SHP77 treated with DMSO at 0.1 percent for 48 hours (cell line): Measurements from ENCODE around the gene PWP2.
"Not testable (repeated sequence)": the region's sequence is repeated elsewhere in the genome, so short reads cannot be mapped to it uniquely, and the experiment has no call there.

Experiments
- DNase-seq: peaks from one replicate; lab custom pipeline; 2025; lab: John Stamatoyannopoulos, UW

Gene PWP2

DNA sequence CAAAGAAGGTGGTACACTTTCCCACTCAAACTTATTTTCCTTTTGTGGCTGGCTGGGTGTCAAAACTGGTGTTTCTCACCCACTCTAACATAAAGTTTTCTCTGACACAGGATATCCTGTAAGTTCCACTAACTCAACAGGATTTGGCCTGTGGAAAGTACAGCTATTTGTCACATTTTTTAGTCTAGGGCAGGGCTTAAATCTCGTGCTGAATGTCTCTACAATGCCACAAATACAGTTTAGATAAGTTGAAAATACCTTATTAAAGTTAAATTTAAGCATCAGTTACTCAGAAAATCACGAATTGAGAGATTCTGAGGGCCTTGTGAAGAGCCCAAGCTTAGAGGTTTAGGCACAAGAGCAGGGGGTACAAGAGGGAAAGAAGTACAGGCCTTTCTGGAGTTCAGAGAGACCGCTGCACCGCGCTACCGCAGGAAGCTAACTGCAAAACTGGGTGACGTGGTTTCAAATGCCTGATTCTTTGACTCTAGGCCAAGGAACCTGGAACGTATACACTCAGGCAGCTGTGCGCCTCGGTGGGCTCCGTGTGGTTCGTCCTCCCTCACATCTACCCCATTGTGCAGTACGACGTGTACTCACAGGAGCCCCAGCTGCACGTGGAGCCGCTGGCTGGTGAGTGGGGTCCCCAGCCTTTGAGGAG is 23.4 kb upstream of the PWP2 start:
- no peak for DNase-seq

DNA sequence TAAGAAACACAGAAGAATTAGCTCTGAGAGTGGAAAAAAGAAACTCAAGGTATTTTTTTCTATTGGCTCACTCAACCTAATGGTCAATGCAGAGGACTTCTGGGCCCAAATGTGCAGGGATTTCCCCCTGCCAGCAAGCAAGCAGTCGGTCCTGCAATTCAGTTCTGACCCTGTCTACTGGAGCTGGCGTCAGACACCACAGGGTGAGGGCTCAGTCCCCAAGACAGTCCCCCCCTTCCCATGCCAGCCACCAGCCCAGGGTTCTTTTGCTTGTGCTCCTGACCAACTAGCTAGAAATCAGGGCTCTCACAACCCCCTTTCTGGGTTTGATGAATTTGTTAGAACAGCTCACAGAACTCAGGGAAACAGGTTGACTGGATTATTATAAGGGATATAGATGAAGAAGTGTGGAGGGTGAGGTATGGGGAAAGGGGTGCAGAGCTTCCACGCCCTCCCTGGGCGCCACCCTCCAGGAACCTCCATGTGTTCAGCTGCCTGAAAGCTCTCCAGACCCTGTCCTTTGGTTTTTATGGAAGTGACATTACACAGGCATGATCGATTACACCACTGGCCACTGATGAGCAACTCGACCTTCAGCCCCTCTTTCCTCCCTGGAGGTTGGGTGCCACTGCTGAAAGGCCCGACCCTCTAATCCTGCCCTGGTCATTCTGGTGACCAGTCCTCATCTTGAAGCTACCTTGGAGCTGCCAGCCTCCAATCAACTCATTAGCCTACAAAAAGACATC is 22.5 kb upstream of the PWP2 start:
- no peak for DNase-seq

GRCh38 chr21:44085491-44086321 is 21.5 kb upstream of the PWP2 start:
- no peak for DNase-seq

- DNase-seq, result no peak
These were observed 20.4 kb upstream of the PWP2 start for GRCh38 chr21:44086636-44087425.

GRCh38 chr21:44087426-44088400 is 19.5 kb upstream of the PWP2 start:
- no peak for DNase-seq

GRCh38 chr21:44088401-44088780 is 18.8 kb upstream of the PWP2 start:
- no peak for DNase-seq

GRCh38 chr21:44089001-44089911 is 17.9 kb upstream of the PWP2 start:
- no peak for DNase-seq

DNA sequence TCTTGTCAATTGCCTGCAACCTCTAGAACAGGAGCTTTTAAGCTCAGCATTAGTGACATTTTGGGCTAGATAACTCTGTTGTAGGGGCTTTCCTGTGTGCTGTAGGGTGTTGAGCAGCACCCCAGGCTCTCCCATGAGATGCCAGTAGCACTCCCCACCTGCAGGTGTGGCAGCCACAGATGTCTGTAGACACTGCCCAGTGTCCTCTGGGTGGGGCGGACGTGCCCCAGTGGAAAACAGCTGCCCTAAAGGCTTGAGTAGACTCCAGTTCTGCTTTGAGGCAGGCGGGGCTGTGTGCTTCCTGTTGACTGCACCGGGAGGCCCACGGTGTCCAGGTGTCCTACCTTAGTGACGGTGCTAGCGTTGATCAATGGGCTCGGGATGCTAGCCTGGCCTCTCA is 16.9 kb upstream of the PWP2 start:
- DNase-seq, result no peak

DNA sequence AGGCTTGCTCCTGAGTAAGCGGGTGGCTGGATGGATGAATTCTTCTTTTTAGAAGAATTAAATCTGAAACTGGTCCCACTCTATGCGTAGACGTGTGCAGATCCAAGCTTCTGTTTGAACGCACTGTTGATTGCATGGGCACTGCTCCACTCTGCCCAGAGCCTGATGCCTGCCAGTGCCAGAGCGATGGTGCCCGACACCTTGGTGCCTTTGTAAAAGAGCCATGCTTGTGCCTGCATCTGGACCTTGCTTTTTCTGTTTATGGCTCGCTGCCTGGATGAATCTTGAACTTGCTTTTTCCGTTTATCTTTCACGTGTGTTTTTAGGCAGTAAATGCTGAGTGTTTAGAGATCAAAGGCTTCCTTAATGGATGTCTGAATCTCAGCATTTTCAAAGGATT is 15.0 kb upstream of the PWP2 start:
- no peak for DNase-seq

DNA sequence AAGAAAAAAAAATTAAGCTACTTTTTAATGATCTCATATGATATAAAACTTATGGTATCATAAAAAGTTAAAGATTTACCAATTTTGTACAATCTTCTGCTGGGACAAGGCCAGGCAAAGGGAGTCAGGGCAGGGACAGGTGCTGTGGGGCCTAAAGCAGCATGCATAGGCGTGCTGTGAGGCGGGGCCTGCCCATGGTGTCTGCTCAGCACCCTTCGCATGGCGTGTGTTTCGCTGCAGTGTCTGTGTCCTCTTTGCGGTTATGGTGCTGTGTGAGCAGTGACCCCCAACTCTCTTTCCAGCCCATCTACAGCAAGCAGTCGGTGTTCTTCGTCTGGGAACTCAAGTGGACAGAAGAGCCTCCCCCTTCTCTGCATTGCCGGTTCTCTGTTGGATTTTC is 13.4 kb upstream of the PWP2 start:
- DNase-seq, result no peak

- DNase-seq, result no peak
These were observed 12.4 kb upstream of the PWP2 start for GRCh38 chr21:44094832-44095231.

DNA sequence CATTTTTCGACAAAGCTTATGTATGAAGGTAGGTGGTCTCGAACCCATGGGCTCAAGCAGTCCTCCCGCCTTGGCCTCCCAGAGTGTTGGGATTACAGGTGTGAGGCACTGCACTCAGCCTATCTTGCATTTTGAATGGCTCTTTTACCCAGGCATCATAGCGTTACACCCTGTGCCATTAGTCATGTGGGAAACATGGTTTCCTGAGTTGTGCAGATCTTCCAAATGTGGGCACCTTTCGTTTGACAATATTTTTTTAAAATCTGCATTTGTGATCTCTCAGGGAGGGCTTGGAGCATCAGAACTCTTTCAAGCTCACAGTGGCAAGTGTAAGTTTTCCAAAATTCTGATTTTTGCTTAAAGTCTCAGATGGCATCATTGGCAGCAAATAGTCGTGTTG is 8.7 kb upstream of the PWP2 start:
- not testable (repeated sequence) for DNase-seq

- not testable (repeated sequence) for DNase-seq
These were observed 8.2 kb upstream of the PWP2 start for GRCh38 chr21:44098964-44099363.

DNA sequence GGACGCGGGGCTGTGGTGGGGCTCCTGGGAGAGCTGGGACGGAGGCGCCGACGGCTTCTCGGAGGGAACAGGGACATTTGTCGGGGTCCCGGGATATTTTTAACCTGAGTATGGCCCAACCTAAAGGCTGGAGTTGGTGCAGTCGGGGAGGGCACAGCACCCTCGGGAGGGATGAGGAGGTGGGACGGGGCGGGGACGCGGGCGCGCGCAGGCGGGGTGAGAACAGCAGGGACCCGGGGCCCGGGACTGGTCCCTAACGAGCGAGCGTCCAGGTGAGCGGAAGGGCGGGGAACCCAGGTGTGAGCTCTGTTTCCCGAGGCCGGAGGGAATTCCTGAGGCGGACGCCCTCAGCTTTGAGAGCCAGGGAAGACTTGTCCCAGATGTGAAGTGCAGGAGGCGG is 390 bp downstream of the PWP2 start:
- not testable (repeated sequence) for DNase-seq

- DNase-seq, result not testable (repeated sequence)
These were observed 6.6 kb downstream of the PWP2 start for GRCh38 chr21:44113702-44114371.

- DNase-seq, result not testable (repeated sequence)
These were observed 14.9 kb downstream of the PWP2 start for GRCh38 chr21:44122131-44122530.

GRCh38 chr21:44127827-44128226 is 20.6 kb downstream of the PWP2 start:
- DNase-seq, result not testable (repeated sequence)

DNA sequence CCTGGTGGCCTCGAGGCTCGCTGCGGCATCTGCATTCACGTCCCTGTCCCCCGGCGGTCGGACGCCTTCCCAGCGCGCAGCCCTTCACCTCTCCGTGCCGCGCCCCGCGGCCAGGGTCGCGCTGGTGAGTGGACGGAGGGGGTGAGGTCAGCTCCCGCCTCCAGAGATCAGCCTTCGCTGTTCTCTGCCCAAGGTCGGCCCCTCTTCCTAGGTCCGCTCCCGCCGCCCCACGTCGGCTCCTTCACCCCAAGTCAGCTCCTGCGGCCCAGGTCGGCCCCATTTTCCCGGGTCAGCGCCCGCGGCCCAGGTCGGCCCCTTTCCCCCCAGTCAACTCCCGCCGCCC is 26.5 kb downstream of the PWP2 start:
- DNase-seq, result not testable (repeated sequence)

DNA sequence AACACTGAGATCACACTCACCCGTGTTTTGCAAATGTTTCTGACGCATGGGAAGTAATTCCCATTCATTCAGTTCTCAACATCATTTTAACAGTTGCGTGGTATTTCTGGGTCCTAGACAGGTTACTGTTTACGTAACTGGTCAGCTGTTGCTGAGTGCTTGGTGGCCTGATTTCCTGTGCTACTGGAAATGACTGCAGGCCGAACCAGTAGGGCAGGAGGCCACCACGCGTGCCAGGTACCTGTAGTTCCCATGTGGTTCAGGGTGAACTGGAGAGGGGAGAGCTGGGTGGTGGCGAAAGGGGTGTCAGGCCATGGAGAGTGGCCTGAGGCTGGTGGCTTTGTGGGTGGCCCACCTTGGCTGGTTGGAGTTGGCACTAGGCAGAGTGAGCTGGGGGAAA is 27.5 kb downstream of the PWP2 start:
- not testable (repeated sequence) for DNase-seq
